ENCODE results near the gene PCDH8.

GRCh38 chr13:52844836-52845235 lies 3.6 kb downstream of the PCDH8 start:
- TF ChIP-seq CTCF (IDR thresholded peaks at IDR 0.05), result no peak
- TF ChIP-seq POLR2A (IDR thresholded peaks at IDR 0.05), result no peak

Measured in adrenal gland (tissue), 5 donors.